Cardiac fibroblast (primary cell): Measurements from ENCODE around the gene NCMAP.
A peak's percentile ranks its signal among the peaks of the same experiment; 100 is the strongest.

Source experiments
- DNase-seq, 2 donors: peaks; one replicate each; pipeline versions ENCODE4 v3.0.0 to v3.0.0-alpha.2; 2010; ENCODE audit warnings: low read depth in 2 of 2
- H3K4me3 ChIP-seq, 2 donors: replicated peaks in 1 of 2; 1 replicate in 1 of 2; 2 replicates in 1 of 2; pipeline ENCODE4 v1.5.1; 2011; ENCODE audit warnings: low read depth in 2 of 2, low read length in 2 of 2, mild to moderate bottlenecking in 2 of 2, moderate library complexity in 1 of 2
- CTCF ChIP-seq: IDR thresholded peaks from one replicate; pipeline ENCODE4 v1.5.1; 2011; ENCODE audit warnings: low read depth, mild to moderate bottlenecking, low read length, inconsistent platforms

Gene NCMAP

GRCh38 chr1:24643363-24644099 is 87.6 kb downstream of the NCMAP start:
- H3K4me3 ChIP-seq, result peak overlapping the region; percentile 90 to 98
- peak in 1 of 2 donors; percentile 9 for DNase-seq
- TF ChIP-seq CTCF, result no peak

GRCh38 chr1:24644100-24644384 is 88.2 kb downstream of the NCMAP start:
- TF ChIP-seq CTCF, result no peak
- peak overlapping the region; percentile 90 to 98 for H3K4me3 ChIP-seq
- no peak for DNase-seq

GRCh38 chr1:24648919-24649318 is 93.0 kb downstream of the NCMAP start:
- no peak for TF ChIP-seq CTCF
- DNase-seq, result no peak
- no peak overlapping the region for H3K4me3 ChIP-seq

- DNase-seq, result no peak
- no peak for TF ChIP-seq CTCF
- no peak overlapping the region for H3K4me3 ChIP-seq
Measured at GRCh38 chr1:24652382-24652781, 96.5 kb downstream of the NCMAP start.

- no peak for DNase-seq
- TF ChIP-seq CTCF, result no peak
- H3K4me3 ChIP-seq, result no peak overlapping the region
Measured at GRCh38 chr1:24654010-24654409, 98.1 kb downstream of the NCMAP start.

GRCh38 chr1:24656046-24656445 is 100.2 kb downstream of the NCMAP start:
- DNase-seq, result no peak
- H3K4me3 ChIP-seq, result no peak overlapping the region
- TF ChIP-seq CTCF, result no peak

- no peak for DNase-seq
- no peak overlapping the region for H3K4me3 ChIP-seq
- no peak for TF ChIP-seq CTCF
Measured at GRCh38 chr1:24657781-24658180, 101.9 kb downstream of the NCMAP start.
